LHCN-M2 (cell line): Measurements from ENCODE around the gene HLA-DRA. TPM values are rescaled to one million over a fixed set of nuclear protein-coding genes. Genes with fewer than 3 reads are reported as not detected.

Experiments
- DNase-seq: peaks from one replicate; pipeline ENCODE4 v3.0.0-alpha.2; 2012; ENCODE audit warnings: low read depth
- total RNA-seq: library from RNA; depleted of rRNA; stranded (reverse); fragments of >200 nt; gene quantifications from 2 replicates; pipeline ENCODE4 v1.2.3, GENCODE V29; 2014; rRNA removed

HLA-DRA gene
- total RNA-seq, 1 experiment from 2014 or later = 1.0 TPM

DNA sequence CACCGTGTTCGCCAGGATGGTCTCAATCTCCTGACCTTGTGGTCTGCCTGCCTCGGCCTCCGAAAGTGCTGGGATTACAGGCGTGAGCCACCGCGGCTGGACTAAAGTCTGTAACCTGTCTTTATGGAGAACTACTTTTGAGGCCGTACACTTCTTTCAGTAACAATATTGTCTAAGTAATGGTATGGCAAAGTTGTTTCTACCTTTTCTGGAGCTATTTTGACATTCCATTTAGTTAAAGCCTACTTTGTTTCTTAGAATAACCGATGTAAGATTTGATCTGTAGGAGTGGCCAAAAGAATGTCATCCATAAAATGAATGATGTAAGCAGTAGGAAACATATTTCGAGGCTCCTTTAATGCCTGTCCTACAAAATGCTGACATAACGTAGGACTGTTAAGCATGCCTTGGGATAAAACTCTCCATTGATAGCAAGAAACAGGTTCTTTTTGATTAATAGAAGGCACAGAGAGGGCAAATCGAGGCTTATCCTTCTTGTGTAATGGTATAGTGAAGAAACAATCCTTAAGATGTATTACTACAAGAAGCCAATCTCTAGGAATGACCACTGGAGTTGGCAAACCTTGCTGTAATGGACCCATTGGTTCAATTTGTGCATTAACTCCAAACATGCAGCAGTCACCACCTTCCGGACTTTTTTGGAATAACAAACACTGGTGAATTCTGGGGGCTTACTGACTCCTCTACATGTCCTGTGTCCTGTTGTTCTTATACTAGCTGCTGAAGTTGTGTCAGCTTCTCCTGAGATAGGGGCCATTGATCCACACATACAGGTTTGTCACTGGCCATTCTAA lies 35.9 kb downstream of the HLA-DRA start:
- no peak for DNase-seq

GRCh38 chr6:32483968-32484613 lies 44.4 kb downstream of the HLA-DRA start:
- DNase-seq = no peak

DNA sequence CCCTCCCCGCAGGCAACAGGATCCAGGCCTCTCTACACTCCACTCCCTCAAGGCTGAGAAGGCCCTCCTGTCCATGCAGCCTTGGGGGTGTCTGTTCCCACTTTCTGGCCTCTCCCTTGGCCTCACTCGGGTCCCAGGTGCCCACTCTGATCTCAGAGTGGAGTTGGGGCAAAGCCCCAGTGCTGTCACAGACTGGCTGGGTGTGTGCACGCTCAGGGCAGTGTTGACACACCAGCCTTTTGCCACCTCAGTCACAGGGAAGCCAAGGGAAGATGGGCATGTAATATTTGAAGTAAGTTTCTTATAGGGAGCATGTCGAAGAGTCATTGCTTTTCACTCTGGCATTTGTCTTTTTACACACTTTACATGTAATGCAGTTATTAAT lies 44.9 kb downstream of the HLA-DRA start:
- DNase-seq = no peak

- DNase-seq = no peak
Measured at GRCh38 chr6:32488083-32488482, 48.4 kb downstream of the HLA-DRA start.

DNA sequence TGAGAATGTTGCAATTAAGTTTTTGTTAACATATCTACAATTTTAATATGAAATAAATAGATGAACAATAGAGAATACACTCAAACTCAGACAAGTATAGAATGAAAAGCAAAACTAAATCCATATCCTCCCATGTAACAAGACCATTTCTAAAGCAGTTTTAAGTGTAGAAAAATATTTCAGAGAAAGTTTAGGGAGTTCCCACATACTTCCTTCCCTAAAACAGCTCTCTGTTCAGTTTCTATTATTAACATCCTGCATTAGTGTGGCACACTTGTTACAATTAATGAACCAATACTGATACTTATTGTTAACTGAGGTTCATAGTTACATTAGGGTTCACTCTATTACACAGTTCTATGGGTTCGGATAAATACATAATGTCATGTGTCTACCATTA lies 52.0 kb downstream of the HLA-DRA start:
- DNase-seq = no peak

- no peak for DNase-seq
Measured at GRCh38 chr6:32492351-32492750, 52.7 kb downstream of the HLA-DRA start.

Other genes with a start within 250 kb of the HLA-DRA start
- 19.2 and 23.1 TPM in 2 replicates for gene PBX2, start 249.7 kb upstream of the HLA-DRA start, total RNA-seq
- 1.0 and 1.4 TPM in 2 replicates for gene GPSM3, start 247.2 kb upstream of the HLA-DRA start, total RNA-seq
- 0.26 and 1.1 TPM in 2 replicates for gene NOTCH4, start 215.8 kb upstream of the HLA-DRA start, total RNA-seq
- not detected in 2 replicates for gene TSBP1, start 68.0 kb upstream of the HLA-DRA start, total RNA-seq
- gene BTNL2, start 32.7 kb upstream of the HLA-DRA start, total RNA-seq = not detected in 2 replicates
- gene HLA-DRB5, start 90.4 kb downstream of the HLA-DRA start, total RNA-seq = 0.11 and 0.13 TPM in 2 replicates
- gene HLA-DRB1, start 150.0 kb downstream of the HLA-DRA start, total RNA-seq = 0.45 and 0.57 TPM in 2 replicates
- not detected in 2 replicates for gene HLA-DQA1, start 197.5 kb downstream of the HLA-DRA start, total RNA-seq
- not detected in 2 replicates for gene HLA-DQB1, start 226.8 kb downstream of the HLA-DRA start, total RNA-seq